H1 (cell line): ENCODE results near the gene MACROD2. TPM values are rescaled to one million over a fixed set of nuclear protein-coding genes. Genes with fewer than 3 reads are reported as not detected.

ENCODE experiments used
- CTCF ChIA-PET: fragments of 300-600 bp; sonication (Branson Sonifier 250); formaldehyde crosslinking; loops from one replicate; lab custom pipeline; 2021; ENCODE audit not compliant: partially characterized antibody; lab: Charles Lee
- POLR2A ChIA-PET: fragments of 300-600 bp; sonication (Branson Sonifier 250); formaldehyde crosslinking; loops from one replicate; lab custom pipeline; 2021; ENCODE audit warnings: inconsistent platforms; ENCODE audit not compliant: partially characterized antibody; lab: Charles Lee
- DNase-seq, 2 experiments: peaks; one replicate each; pipeline versions ENCODE4 v3.0.0 to v3.0.0-alpha.2; 2010 to 2022; ENCODE audit warnings: low spot score in 2 of 2, low read depth in 1 of 2, mixed read lengths in 1 of 2
- FAIRE-seq: peaks from 2 replicates; lab custom pipeline; 2011; peaks lifted over from hg19 to GRCh38; lab: Jason Lieb, UNC
- H2AFZ ChIP-seq: 2 replicates; pipeline ENCODE4 v1.8.1; 2012; ENCODE audit warnings: low read length, inconsistent platforms
- H2AK5ac ChIP-seq: 2 replicates; pipeline ENCODE4 v1.6.1; 2013; ENCODE audit warnings: low read depth, low read length
- H2BK120ac ChIP-seq: replicated peaks from 2 replicates; pipeline ENCODE3; 2013; ENCODE audit warnings: low read depth, low read length, inconsistent platforms
- H2BK12ac ChIP-seq: 2 replicates; pipeline ENCODE4 v1.6.1; 2013; ENCODE audit warnings: low read depth, low read length
- H2BK15ac ChIP-seq: 2 replicates; pipeline ENCODE4 v1.6.1; 2013; ENCODE audit warnings: low read length
- H2BK20ac ChIP-seq: 2 replicates; pipeline ENCODE4 v1.6.1; 2013; ENCODE audit warnings: low read length
- H2BK5ac ChIP-seq: 2 replicates; pipeline ENCODE4 v1.6.1; 2013; ENCODE audit warnings: low read depth, low read length
- H3K14ac ChIP-seq: 2 replicates; pipeline ENCODE4 v1.6.1; 2013; ENCODE audit warnings: inconsistent platforms; ENCODE audit not compliant: insufficient read length
- H3K18ac ChIP-seq: 2 replicates; pipeline ENCODE4 v1.6.1; 2013; ENCODE audit warnings: low read length; ENCODE audit errors: extremely low read depth
- H3K23ac ChIP-seq: 2 replicates; pipeline ENCODE4 v1.6.1; 2013; ENCODE audit warnings: inconsistent platforms; ENCODE audit not compliant: insufficient read length
- H3K23me2 ChIP-seq: 2 replicates; pipeline ENCODE4 v1.6.1; 2013; ENCODE audit warnings: low read depth, low read length
- H3K27ac ChIP-seq: 2 replicates; pipeline ENCODE4 v1.6.1; 2011; ENCODE audit warnings: low read depth, low read length, inconsistent platforms
- H3K27me3 ChIP-seq, 4 experiments: replicated peaks in 1 of 4; 1 replicate in 1 of 4; 2 replicates in 3 of 4; pipeline versions ENCODE4 v1.6.1 to v1.8.1; 2011 to 2013; ENCODE audit warnings: low read length in 3 of 4, mild to moderate bottlenecking in 3 of 4, inconsistent platforms in 2 of 4, mixed read lengths in 2 of 4, moderate library complexity in 1 of 4; ENCODE audit not compliant: control insufficient read depth in 3 of 4, insufficient read depth in 3 of 4; ENCODE audit errors: extremely low read depth in 1 of 4
- H3K36me3 ChIP-seq, 4 experiments: 2 replicates each; pipeline versions ENCODE4 v1.6.1 to v1.8.1; 2011 to 2013; ENCODE audit warnings: mild to moderate bottlenecking in 4 of 4, low read length in 3 of 4, moderate library complexity in 2 of 4, control low read depth in 1 of 4, inconsistent platforms in 1 of 4; ENCODE audit not compliant: insufficient read depth in 4 of 4, control insufficient read depth in 2 of 4
- H3K4ac ChIP-seq: replicated peaks from 2 replicates; pipeline ENCODE3; 2013; ENCODE audit warnings: low read length, low read depth, mixed read lengths, inconsistent platforms; ENCODE audit not compliant: insufficient read length
- H3K4me1 ChIP-seq, 4 experiments: replicated peaks in 1 of 4; 1 replicate in 1 of 4; 2 replicates in 3 of 4; pipeline versions ENCODE4 v1.6.1 to v1.8.1; 2011 to 2013; ENCODE audit warnings: low read length in 3 of 4, inconsistent platforms in 2 of 4, mixed read lengths in 1 of 4; ENCODE audit not compliant: insufficient read depth in 4 of 4, control insufficient read depth in 3 of 4
- H3K4me2 ChIP-seq, 2 experiments: 2 replicates each; pipeline versions ENCODE4 v1.6.1 to v1.8.1; 2011 to 2013; ENCODE audit warnings: low read depth in 2 of 2, low read length in 2 of 2, control low read depth in 1 of 2, inconsistent platforms in 1 of 2, mild to moderate bottlenecking in 1 of 2; ENCODE audit not compliant: insufficient read depth in 1 of 2
- H3K4me3 ChIP-seq, 4 experiments: fragments of 200-600, 300-600 bp in 1 of 4; sonication (generic), shearing (Covaris generic), sonication (Bioruptor Twin) in 1 of 4; 2 replicates each; pipeline versions ENCODE4 v1.5.1 to v1.8.1; 2011 to 2016; ENCODE audit warnings: low read length in 4 of 4, low read depth in 3 of 4, control low read depth in 2 of 4, inconsistent platforms in 2 of 4, mild to moderate bottlenecking in 2 of 4, mixed read lengths in 1 of 4, moderate library complexity in 1 of 4; ENCODE audit not compliant: insufficient read depth in 2 of 4; ENCODE audit errors: extremely low read depth in 1 of 4
- H3K56ac ChIP-seq: replicated peaks from 2 replicates; pipeline ENCODE3; 2013; ENCODE audit warnings: low read depth, mild to moderate bottlenecking, mixed read lengths, low read length, inconsistent platforms; ENCODE audit not compliant: insufficient read length
- H3K79me1 ChIP-seq: 2 replicates; pipeline ENCODE4 v1.6.1; 2013; ENCODE audit warnings: low read depth, low read length, control low read depth
- H3K79me2 ChIP-seq, 2 experiments: 2 replicates each; pipeline versions ENCODE4 v1.6.1 to v1.8.1; 2012 to 2013; ENCODE audit warnings: low read length in 2 of 2, mild to moderate bottlenecking in 2 of 2, inconsistent platforms in 1 of 2; ENCODE audit not compliant: insufficient read depth in 2 of 2, control insufficient read depth in 1 of 2
- H3K9ac ChIP-seq, 4 experiments: replicated peaks in 1 of 4; 1 replicate in 1 of 4; 2 replicates in 3 of 4; pipeline versions ENCODE4 v1.6.1 to v1.8.1; 2011 to 2013; ENCODE audit warnings: low read depth in 3 of 4, low read length in 3 of 4, control low read depth in 2 of 4, mild to moderate bottlenecking in 2 of 4, moderate library complexity in 2 of 4, inconsistent platforms in 1 of 4; ENCODE audit errors: extremely low read depth in 1 of 4
- H3K9me3 ChIP-seq, 2 experiments: 2 replicates each; pipeline versions ENCODE4 v1.6.1 to v1.8.1; 2012 to 2013; ENCODE audit warnings: mild to moderate bottlenecking in 2 of 2, moderate library complexity in 2 of 2, control low read depth in 1 of 2, inconsistent platforms in 1 of 2, low read depth in 1 of 2, low read length in 1 of 2, mixed read lengths in 1 of 2; ENCODE audit not compliant: insufficient read depth in 2 of 2
- H4K20me1 ChIP-seq, 2 experiments: replicated peaks in 1 of 2; 2 replicates each; pipeline versions ENCODE3 to v1.8.1; 2011 to 2013; ENCODE audit warnings: inconsistent platforms in 2 of 2, low read length in 2 of 2, mild to moderate bottlenecking in 1 of 2; ENCODE audit not compliant: insufficient read depth in 2 of 2, control insufficient read depth in 1 of 2
- H4K5ac ChIP-seq: 2 replicates; pipeline ENCODE4 v1.6.1; 2013; ENCODE audit warnings: low read length, low read depth, mixed read lengths, inconsistent platforms; ENCODE audit not compliant: insufficient read length
- H4K8ac ChIP-seq: 2 replicates; pipeline ENCODE4 v1.8.0; 2013; ENCODE audit warnings: mild to moderate bottlenecking, moderate library complexity, low read length, inconsistent platforms; ENCODE audit not compliant: insufficient read depth; ENCODE audit errors: extremely low read depth
- H4K91ac ChIP-seq: replicated peaks from 2 replicates; pipeline ENCODE3; 2013; ENCODE audit warnings: low read length, mixed read lengths, inconsistent platforms; ENCODE audit not compliant: insufficient read length
- CREB1 ChIP-seq: IDR thresholded peaks from 2 replicates; pipeline ENCODE4 v1.6.1; 2012; ENCODE audit warnings: inconsistent platforms
- CTBP2 ChIP-seq: IDR thresholded peaks from 2 replicates; pipeline ENCODE4 v1.7.0; 2011; ENCODE audit warnings: borderline replicate concordance, mild to moderate bottlenecking, moderate library complexity, mixed read lengths, low read length; ENCODE audit not compliant: insufficient read depth, insufficient read length
- CTCF ChIP-seq, 3 experiments: IDR thresholded peaks; 1 replicate in 2 of 3; 2 replicates in 1 of 3; pipeline versions ENCODE4 v1.5.1 to v1.6.1; 2011; ENCODE audit warnings: low read length in 3 of 3, mild to moderate bottlenecking in 3 of 3, inconsistent platforms in 2 of 3, low read depth in 1 of 3, moderate library complexity in 1 of 3; ENCODE audit not compliant: insufficient read depth in 1 of 3; ENCODE audit errors: control extremely low read depth in 1 of 3
- HDAC6 ChIP-seq: IDR thresholded peaks from one replicate; pipeline ENCODE4 v1.7.1; 2012; ENCODE audit warnings: low read depth, mild to moderate bottlenecking, inconsistent platforms, low read length, moderate library complexity
- JUND ChIP-seq: IDR thresholded peaks from 2 replicates; pipeline ENCODE4 v1.6.1; 2011; ENCODE audit warnings: mild to moderate bottlenecking, improper control_type of control experiment, low read length
- KDM4A ChIP-seq: IDR thresholded peaks from one replicate; pipeline ENCODE4 v1.7.1; 2012; ENCODE audit warnings: low read depth, mild to moderate bottlenecking, moderate library complexity, low read length, inconsistent platforms; ENCODE audit not compliant: severe bottlenecking
- MAX ChIP-seq: IDR thresholded peaks from 2 replicates; pipeline ENCODE4 v1.6.1; 2012; ENCODE audit warnings: inconsistent platforms
- POLR2A ChIP-seq, 2 experiments: IDR thresholded peaks; 1 replicate in 1 of 2; 2 replicates in 1 of 2; pipeline ENCODE4 v1.6.1; 2011; ENCODE audit warnings: low read depth in 2 of 2, low read length in 2 of 2, mild to moderate bottlenecking in 2 of 2; ENCODE audit errors: control extremely low read depth in 1 of 2
- POLR2AphosphoS5 ChIP-seq: IDR thresholded peaks from 2 replicates; pipeline ENCODE4 v1.6.1; 2011; ENCODE audit warnings: low read depth, low read length
- POU5F1 ChIP-seq: IDR thresholded peaks from 2 replicates; pipeline ENCODE4 v1.6.1; 2011; ENCODE audit warnings: low read depth, mild to moderate bottlenecking, low read length, moderate library complexity
- SAP30 ChIP-seq: fragments of 300-600 bp; sonication (generic); IDR thresholded peaks from 2 replicates; pipeline ENCODE4 v1.7.1; 2012; ENCODE audit warnings: low read length, moderate library complexity, mild to moderate bottlenecking, inconsistent platforms; ENCODE audit not compliant: insufficient read depth, insufficient replicate concordance
- SRF ChIP-seq: IDR thresholded peaks from 2 replicates; pipeline ENCODE4 v1.6.1; 2011; ENCODE audit warnings: mild to moderate bottlenecking, low read depth, low read length, moderate library complexity
- TBP ChIP-seq: IDR thresholded peaks from 2 replicates; pipeline ENCODE4 v1.6.1; 2011; ENCODE audit warnings: low read depth, low read length, improper control_type of control experiment
- WGBS, 2 experiments: shearing (Covaris generic) in 1 of 2; methylation state at CpG; one replicate each; pipeline versions ENCODE4 v1.1.6 to v1.1.7; 2013 to 2015; ENCODE audit warnings: low lambda C conversion rate in 2 of 2, mixed read lengths in 2 of 2, inconsistent platforms in 1 of 2, low coverage in 1 of 2, missing lambda C conversion rate in 1 of 2; ENCODE audit not compliant: insufficient replicate concordance in 2 of 2, insufficient coverage in 1 of 2, insufficient read length in 1 of 2; ENCODE audit errors: extremely low coverage in 1 of 2, missing lambda C conversion rate in 1 of 2; 5-methylcytosine and 5-hydroxymethylcytosine counted together
- polyA plus RNA-seq, 7 experiments: library from polyadenylated mRNA; depleted of rRNA in 3 of 7; stranded (reverse) in 5 of 7; unstranded in 2 of 7; fragments of >200 nt in 5 of 7; fragments of 200-250 nt in 2 of 7; gene quantifications; 1 replicate in 5 of 7; 2 replicates in 1 of 7; 4 replicates in 1 of 7; pipeline versions ENCODE4 v1.2.1 to v1.2.3, GENCODE V29; 2011 to 2013; ENCODE audit warnings: missing spikeins in 2 of 7, mixed read lengths in 2 of 7
- total RNA-seq: library from RNA; stranded (reverse); fragmentation: NEBNext Ultra II Directional; extraction: Animal tissue kit (Norgen Biotek cat#: 25700); gene quantifications from 2 replicates; pipeline ENCODE4 v1.2.1, GENCODE V29; 2021

Gene MACROD2
- total and polyA plus RNA-seq, 2 of the 8 experiments (the other 6 are each of a cell fraction or from before 2014, with no cell fraction given), result 0.70 to 3.9 TPM

GRCh38 chr20:15336536-15336935, 1341.2 kb downstream of the MACROD2 start:
- Histone ChIP-seq H4K5ac (no peak overlapping the region), H3K4me1 (peaks cover 0 to 7% (median 0%) of the 10 kb centered on the region in 4 experiments; a peak in 2 of 7 replicates), H2AFZ (no peak overlapping the region), H3K9ac (no peak overlapping the region), H4K8ac (no peak overlapping the region), H3K27ac (no peak overlapping the region), H3K4ac (no peak overlapping the region), H3K4me2 (no peak overlapping the region), H2BK120ac (no peak overlapping the region), H3K18ac (no peak overlapping the region), H3K27me3 (no peaks in the 10 kb centered on the region), H2AK5ac (no peak overlapping the region), H2BK20ac (no peak overlapping the region), H4K91ac (no peak overlapping the region), H3K9me3 (no peaks in the 10 kb centered on the region), H3K23ac (no peak overlapping the region), H3K79me1 (no peaks in the 10 kb centered on the region), H2BK12ac (no peak overlapping the region), H3K4me3 (no peak overlapping the region), H3K23me2 (no peaks in the 10 kb centered on the region), H3K14ac (no peak overlapping the region), H2BK15ac (no peak overlapping the region), H3K56ac (no peak overlapping the region), H4K20me1 (no peaks in the 10 kb centered on the region), H2BK5ac (no peak overlapping the region), H3K79me2 (no peaks in the 10 kb centered on the region), H3K36me3 (no peaks in the 10 kb centered on the region)
- POLR2A ChIA-PET, result no interaction called here
- CTCF ChIA-PET, result interaction anchor here (1.6 kb wide), 1 partner anchor 317 kb away, joined by 3 read pairs; no protein-coding TSS in a partner anchor
- DNase-seq (no peak), FAIRE-seq (no peak)
- WGBS, 2 experiments, result 95% methylated on average over 5 of the region's 5 CpGs; no CpG with 5 or more reads in 1 of the 2 experiments
- no peak for TF ChIP-seq MAX
- no peak for TF ChIP-seq CREB1
- no peak for TF ChIP-seq POLR2AphosphoS5
- TF ChIP-seq CTCF (IDR thresholded peaks at IDR 0.05; ENCODE audit: control extremely low read depth in 1 of 3, insufficient read depth in 1 of 3, low read depth in 1 of 3, low read length in 3 of 3), result no peak
- TF ChIP-seq POLR2A (IDR thresholded peaks at IDR 0.05; ENCODE audit: control extremely low read depth in 1 of 2, low read depth in 2 of 2, low read length in 2 of 2), result no peak
- no peak for TF ChIP-seq TBP
- TF ChIP-seq POU5F1, result no peak
- TF ChIP-seq CTBP2, result no peak
- no peak for TF ChIP-seq JUND
- TF ChIP-seq SRF, result no peak
- TF ChIP-seq KDM4A, result no peak
- no peak for TF ChIP-seq HDAC6
- TF ChIP-seq SAP30, result no peak
